Kidney (tissue), 22 donors: ENCODE results near the gene AGBL5. TPM values are rescaled to one million over a fixed set of nuclear protein-coding genes. Genes with fewer than 3 reads are reported as not detected.

Experiments
- DNase-seq, 5 donors: peaks; one replicate each; pipeline ENCODE4 v3.0.0-alpha.2; 2013 to 2020
- FAIRE-seq: peaks from 2 replicates; lab custom pipeline; 2012; peaks lifted over from hg19 to GRCh38; lab: Jason Lieb, UNC
- H3K27ac ChIP-seq, 2 donors: one replicate each; pipeline ENCODE4 v1.7.0; 2013; ENCODE audit warnings: low read depth in 2 of 2, low read length in 2 of 2, inconsistent platforms in 1 of 2
- H3K27me3 ChIP-seq: one replicate; pipeline ENCODE4 v1.7.1; 2013; ENCODE audit warnings: low read length, inconsistent platforms; ENCODE audit not compliant: control insufficient read depth, insufficient read depth
- H3K36me3 ChIP-seq, 3 donors: one replicate each; pipeline versions ENCODE4 v1.7.0 to v1.7.1; 2013; ENCODE audit warnings: low read length in 3 of 3, control low read depth in 1 of 3, inconsistent platforms in 1 of 3; ENCODE audit not compliant: insufficient read depth in 3 of 3, control insufficient read depth in 2 of 3
- H3K4me1 ChIP-seq, 3 donors: one replicate each; pipeline versions ENCODE4 v1.7.0 to v1.7.1; 2013; ENCODE audit warnings: low read length in 3 of 3, inconsistent platforms in 1 of 3, low read depth in 1 of 3; ENCODE audit not compliant: control insufficient read depth in 2 of 3, insufficient read depth in 2 of 3
- H3K4me3 ChIP-seq, 3 donors: one replicate each; pipeline versions ENCODE4 v1.7.0 to v1.8.1; 2013; ENCODE audit warnings: low read length in 3 of 3, control low read depth in 1 of 3, inconsistent platforms in 1 of 3
- H3K9ac ChIP-seq, 3 donors: one replicate each; pipeline versions ENCODE4 v1.7.0 to v1.7.1; 2013; ENCODE audit warnings: low read length in 3 of 3, control low read depth in 1 of 3, inconsistent platforms in 1 of 3
- H3K9me3 ChIP-seq, 3 donors: one replicate each; pipeline versions ENCODE4 v1.7.0 to v1.7.1; 2013; ENCODE audit warnings: low read length in 3 of 3, control low read depth in 1 of 3, inconsistent platforms in 1 of 3; ENCODE audit not compliant: control insufficient read depth in 2 of 3, insufficient read depth in 1 of 3
- intact Hi-C: fragments of 100-400 bp; cut with DNase I; formaldehyde crosslinking; loops from one replicate; pipeline ENCODE4 v1.11.1; 2022
- long read RNA-seq, 10 donors: library from polyadenylated mRNA in 1 of 10; unstranded in 1 of 10; transcript quantifications; one replicate each; pipeline ENCODE4 v2.0.0 and lab custom pipeline, GENCODE V29; 2021 to 2026
- polyA plus RNA-seq: library from polyadenylated mRNA; stranded (reverse); fragments of 350-450 nt; fragmentation: Illumina TruSeq; extraction: RNeasy Lipid Tissue Mini Kit (QIAGEN cat#74804); gene quantifications from one replicate; pipeline ENCODE4 v1.2.3, GENCODE V29; 2014; ENCODE audit warnings: low read depth, low replicate concordance; ENCODE audit not compliant: insufficient read depth
- total RNA-seq: library from RNA; stranded (reverse); fragmentation: NEBNext Ultra II Directional; extraction: Animal tissue kit (Norgen Biotek cat#: 25700); gene quantifications from one replicate; pipeline ENCODE4 v1.2.1, GENCODE V29; 2021
- TF ChIP-seq, protein P1 (sequence below): IDR thresholded peaks from 3 replicates; pipeline ENCODE4 v1.5.1; 2012; ENCODE audit warnings: mild to moderate bottlenecking, moderate library complexity, borderline replicate concordance; ENCODE audit not compliant: insufficient read depth; ENCODE audit errors: extremely low read depth
- donor health status: control.
- donor health status: control.
- donor health status: control.
- donor health status: control.
- donor health status: control.
- donor health status: DM: yes; HTN: yes; CAD: no.
- donor health status: Normal renal cell carcinoma (clear cell type).

Gene AGBL5, protein sequence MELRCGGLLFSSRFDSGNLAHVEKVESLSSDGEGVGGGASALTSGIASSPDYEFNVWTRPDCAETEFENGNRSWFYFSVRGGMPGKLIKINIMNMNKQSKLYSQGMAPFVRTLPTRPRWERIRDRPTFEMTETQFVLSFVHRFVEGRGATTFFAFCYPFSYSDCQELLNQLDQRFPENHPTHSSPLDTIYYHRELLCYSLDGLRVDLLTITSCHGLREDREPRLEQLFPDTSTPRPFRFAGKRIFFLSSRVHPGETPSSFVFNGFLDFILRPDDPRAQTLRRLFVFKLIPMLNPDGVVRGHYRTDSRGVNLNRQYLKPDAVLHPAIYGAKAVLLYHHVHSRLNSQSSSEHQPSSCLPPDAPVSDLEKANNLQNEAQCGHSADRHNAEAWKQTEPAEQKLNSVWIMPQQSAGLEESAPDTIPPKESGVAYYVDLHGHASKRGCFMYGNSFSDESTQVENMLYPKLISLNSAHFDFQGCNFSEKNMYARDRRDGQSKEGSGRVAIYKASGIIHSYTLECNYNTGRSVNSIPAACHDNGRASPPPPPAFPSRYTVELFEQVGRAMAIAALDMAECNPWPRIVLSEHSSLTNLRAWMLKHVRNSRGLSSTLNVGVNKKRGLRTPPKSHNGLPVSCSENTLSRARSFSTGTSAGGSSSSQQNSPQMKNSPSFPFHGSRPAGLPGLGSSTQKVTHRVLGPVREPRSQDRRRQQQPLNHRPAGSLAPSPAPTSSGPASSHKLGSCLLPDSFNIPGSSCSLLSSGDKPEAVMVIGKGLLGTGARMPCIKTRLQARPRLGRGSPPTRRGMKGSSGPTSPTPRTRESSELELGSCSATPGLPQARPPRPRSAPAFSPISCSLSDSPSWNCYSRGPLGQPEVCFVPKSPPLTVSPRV
- total RNA-seq (36.5 TPM), polyA plus RNA-seq (33.4 TPM)
- long read RNA-seq, donor 1, partial matches to known transcripts = 161 of 749 reads
- long read RNA-seq, donor 1, other reads (novel, unspliced or antisense) = 582 of 749 reads
- long read RNA-seq, donor 2, transcript AGBL5-201 (11 exons, 2,382 nt) = major isoform, 6 of 10 reads
- long read RNA-seq, donor 2, partial matches to known transcripts = 0 of 10 reads
- long read RNA-seq, donor 2, other reads (novel, unspliced or antisense) = 0 of 10 reads
- long read RNA-seq, donor 3, transcript AGBL5-201 (11 exons, 2,382 nt) = major isoform, 6 of 1,485 reads
- long read RNA-seq, donor 3, partial matches to known transcripts = 1,438 of 1,485 reads
- long read RNA-seq, donor 3, other reads (novel, unspliced or antisense) = 35 of 1,485 reads
- long read RNA-seq, donor 4, transcript AGBL5-201 (11 exons, 2,382 nt) = major isoform, 6 of 8 reads
- long read RNA-seq, donor 4, partial matches to known transcripts = 0 of 8 reads
- long read RNA-seq, donor 4, other reads (novel, unspliced or antisense) = 0 of 8 reads
- long read RNA-seq, donor 5, partial matches to known transcripts = 61 of 63 reads
- long read RNA-seq, donor 5, other reads (novel, unspliced or antisense) = 0 of 63 reads
- long read RNA-seq, donor 6, partial matches to known transcripts = 253 of 254 reads
- long read RNA-seq, donor 6, other reads (novel, unspliced or antisense) = 0 of 254 reads
- long read RNA-seq, donor 7, transcript AGBL5-201 (11 exons, 2,382 nt) = major isoform, 20 of 54 reads
- long read RNA-seq, donor 7, partial matches to known transcripts = 8 of 54 reads
- long read RNA-seq, donor 7, other reads (novel, unspliced or antisense) = 25 of 54 reads
- long read RNA-seq, donor 8, transcript AGBL5-201 (11 exons, 2,382 nt) = major isoform, 5 of 10 reads
- long read RNA-seq, donor 8, partial matches to known transcripts = 0 of 10 reads
- long read RNA-seq, donor 8, other reads (novel, unspliced or antisense) = 0 of 10 reads
- long read RNA-seq, donor 9, partial matches to known transcripts = 192 of 629 reads
- long read RNA-seq, donor 9, other reads (novel, unspliced or antisense) = 429 of 629 reads
- long read RNA-seq, donor 10, transcript AGBL5-201 (11 exons, 2,382 nt) = major isoform, 7 of 162 reads
- long read RNA-seq, donor 10, partial matches to known transcripts = 150 of 162 reads
- long read RNA-seq, donor 10, other reads (novel, unspliced or antisense) = 0 of 162 reads

DNA sequence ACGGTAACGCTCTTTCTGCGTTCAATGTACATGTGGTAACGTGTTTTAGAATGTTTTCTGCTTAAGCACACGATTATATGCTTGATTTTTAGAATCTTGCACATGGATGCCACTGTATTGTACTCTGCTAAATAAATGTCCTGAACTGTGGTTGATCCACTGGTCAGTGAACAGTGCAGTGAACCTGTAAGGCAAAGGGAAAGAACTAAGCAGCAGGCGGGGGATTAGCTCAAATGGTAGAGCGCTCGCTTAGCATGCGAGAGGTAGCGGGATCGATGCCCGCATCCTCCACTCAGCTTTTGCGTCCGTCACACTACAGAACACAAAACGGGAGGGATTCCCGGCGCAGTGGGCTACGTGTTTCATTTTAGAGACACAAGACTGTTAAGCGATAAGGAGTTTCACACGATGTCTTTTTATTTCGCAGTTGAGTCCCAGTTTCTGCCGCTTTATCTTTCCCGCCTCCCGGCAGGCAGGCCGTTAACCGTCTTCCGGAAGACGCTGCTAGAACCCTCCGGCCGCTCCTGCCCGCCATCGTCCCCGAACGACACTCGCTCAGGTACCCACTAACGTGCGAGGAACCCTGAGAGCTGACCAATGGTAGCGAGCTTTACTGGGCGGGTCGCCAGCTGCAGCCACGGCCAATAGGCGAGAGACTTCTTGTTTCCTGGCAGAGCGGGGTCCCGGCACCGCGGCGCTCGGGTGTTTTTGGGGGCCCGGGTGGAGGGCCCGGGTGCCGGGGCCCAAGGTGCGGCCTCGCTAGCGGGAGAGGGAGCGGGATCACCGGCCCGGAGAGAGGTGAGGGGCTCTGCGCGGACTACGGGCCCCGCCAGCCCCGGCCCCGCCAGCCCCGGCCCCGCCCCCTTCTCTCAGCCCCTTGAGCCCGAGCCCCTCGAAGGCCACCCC is at the start of gene AGBL5:
AGBL5 (plus strand) TSS at position 673 of the 906 bp plus-strand sequence. CDS start 1,291 bp downstream, outside the sequence.
- peaks cover 2 to 14% (median 2%) of the 10 kb centered on the region in 3 donors for H3K4me1 ChIP-seq
- peak within 1 kb of the TSS; percentile 87 to 95 (median 90) for H3K4me3 ChIP-seq
- FAIRE-seq = no peak
- TF ChIP-seq, protein P1, sequence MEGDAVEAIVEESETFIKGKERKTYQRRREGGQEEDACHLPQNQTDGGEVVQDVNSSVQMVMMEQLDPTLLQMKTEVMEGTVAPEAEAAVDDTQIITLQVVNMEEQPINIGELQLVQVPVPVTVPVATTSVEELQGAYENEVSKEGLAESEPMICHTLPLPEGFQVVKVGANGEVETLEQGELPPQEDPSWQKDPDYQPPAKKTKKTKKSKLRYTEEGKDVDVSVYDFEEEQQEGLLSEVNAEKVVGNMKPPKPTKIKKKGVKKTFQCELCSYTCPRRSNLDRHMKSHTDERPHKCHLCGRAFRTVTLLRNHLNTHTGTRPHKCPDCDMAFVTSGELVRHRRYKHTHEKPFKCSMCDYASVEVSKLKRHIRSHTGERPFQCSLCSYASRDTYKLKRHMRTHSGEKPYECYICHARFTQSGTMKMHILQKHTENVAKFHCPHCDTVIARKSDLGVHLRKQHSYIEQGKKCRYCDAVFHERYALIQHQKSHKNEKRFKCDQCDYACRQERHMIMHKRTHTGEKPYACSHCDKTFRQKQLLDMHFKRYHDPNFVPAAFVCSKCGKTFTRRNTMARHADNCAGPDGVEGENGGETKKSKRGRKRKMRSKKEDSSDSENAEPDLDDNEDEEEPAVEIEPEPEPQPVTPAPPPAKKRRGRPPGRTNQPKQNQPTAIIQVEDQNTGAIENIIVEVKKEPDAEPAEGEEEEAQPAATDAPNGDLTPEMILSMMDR = no peak
- H3K9ac ChIP-seq = peak within 1 kb of the TSS; percentile 71 to 93 (median 88)
- H3K36me3 ChIP-seq = peaks cover 0 to 26% (median 14%) of the 10 kb centered on the region in 3 donors
- peak within 1 kb of the TSS; percentile 97 for H3K27ac ChIP-seq
- H3K27me3 ChIP-seq = no peaks in the 10 kb centered on the region
- DNase-seq = peak; percentile 96 to 99 (median 97)
- intact Hi-C loops = no loop called here
- no peaks in the 10 kb centered on the region for H3K9me3 ChIP-seq

DNA sequence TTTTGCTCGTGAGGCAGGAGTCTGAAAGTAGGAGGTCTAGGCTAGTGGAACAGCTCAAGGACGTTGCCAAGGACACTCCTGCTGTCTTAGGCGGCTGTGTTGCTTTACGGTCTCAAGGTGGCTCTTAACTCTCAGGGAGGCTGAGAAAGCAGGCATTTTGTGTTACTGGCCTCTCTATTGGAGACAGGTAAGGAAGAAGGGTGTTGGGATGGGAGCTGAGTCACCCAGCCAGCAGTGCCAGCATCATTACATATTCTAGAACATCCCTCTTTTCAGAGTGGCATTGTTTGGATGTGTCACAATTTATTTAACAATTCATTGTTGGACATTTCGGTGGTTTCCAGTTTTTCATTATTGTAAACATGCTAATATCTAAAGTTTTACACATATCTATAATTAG is 49.5 kb upstream of the AGBL5 start:
- H3K27me3 ChIP-seq = no peaks in the 10 kb centered on the region
- H3K36me3 ChIP-seq = no peaks in the 10 kb centered on the region
- FAIRE-seq (no peak), DNase-seq (no peak)
- H3K27ac ChIP-seq = no peak overlapping the region
- H3K4me1 ChIP-seq = no peaks in the 10 kb centered on the region
- intact Hi-C loops = no loop called here
- no peaks in the 10 kb centered on the region for H3K9me3 ChIP-seq
- no peak overlapping the region for H3K9ac ChIP-seq
- TF ChIP-seq, protein P1 = no peak
- H3K4me3 ChIP-seq = no peak overlapping the region
